B cell (primary cell): ENCODE data around the gene NOL4L. TPM values are rescaled to one million over a fixed set of nuclear protein-coding genes. Genes with fewer than 3 reads are reported as not detected.

ENCODE experiments used
- ATAC-seq: fragments of 200-7000 bp; cut with Tn5 transposase; one replicate; pipeline ENCODE4 v1.10.0; 2021; ENCODE audit warnings: low read depth, mild to moderate bottlenecking, moderate number of reproducible peaks, moderate library complexity
- CTCF ChIA-PET: fragments of 350-600 bp; sonication (Branson Sonifier 250); formaldehyde crosslinking; loops from one replicate; lab custom pipeline; 2021; ENCODE audit warnings: antibody characterized with exemption, inconsistent platforms; lab: Charles Lee
- POLR2A ChIA-PET: fragments of 350-600 bp; sonication (Branson Sonifier 250); formaldehyde crosslinking; loops from one replicate; lab custom pipeline; 2021; ENCODE audit warnings: antibody characterized with exemption; lab: Charles Lee
- DNase-seq: peaks from one replicate; pipeline ENCODE4 v3.0.0; 2013
- H2AFZ ChIP-seq: 2 replicates; pipeline ENCODE4 v1.6.1; 2012; ENCODE audit warnings: mild to moderate bottlenecking, low read depth, low read length; ENCODE audit not compliant: insufficient read depth, poor library complexity, severe bottlenecking
- H3K27ac ChIP-seq, 2 donors: 1 replicate in 1 of 2; 2 replicates in 1 of 2; pipeline ENCODE4 v1.5.1; 2012 to 2013; ENCODE audit warnings: low read length in 2 of 2, mild to moderate bottlenecking in 2 of 2, moderate library complexity in 1 of 2
- H3K27me3 ChIP-seq, 4 experiments: fragments of 200-600 bp in 1 of 4; sonication (generic) in 1 of 4; replicated peaks in 1 of 4; 1 replicate in 2 of 4; 2 replicates in 2 of 4; pipeline versions ENCODE4 v1.6.1 to v1.7.0; 2013 to 2016; ENCODE audit warnings: low read length in 3 of 4, mild to moderate bottlenecking in 2 of 4, mixed read lengths in 1 of 4, moderate library complexity in 1 of 4; ENCODE audit not compliant: insufficient read depth in 4 of 4, control insufficient read depth in 3 of 4; ENCODE audit errors: control extremely low read depth in 1 of 4
- H3K36me3 ChIP-seq, 2 experiments: replicated peaks in 1 of 2; 1 replicate in 1 of 2; 2 replicates in 1 of 2; pipeline versions ENCODE4 v1.6.1 to v1.7.1; 2013; ENCODE audit warnings: low read length in 1 of 2; ENCODE audit not compliant: insufficient read depth in 2 of 2, control insufficient read depth in 1 of 2; ENCODE audit errors: control extremely low read depth in 1 of 2, extremely low read depth in 1 of 2
- H3K4me1 ChIP-seq, 2 donors: fragments of 200-600 bp in 1 of 2; sonication (generic) in 1 of 2; 1 replicate in 1 of 2; 2 replicates in 1 of 2; pipeline versions ENCODE4 v1.5.1 to v1.6.1; 2013 to 2017; ENCODE audit warnings: low read length in 2 of 2; ENCODE audit not compliant: control insufficient read depth in 2 of 2, insufficient read depth in 2 of 2
- H3K4me2 ChIP-seq: replicated peaks from 2 replicates; pipeline ENCODE3; 2012; ENCODE audit warnings: mild to moderate bottlenecking, low read depth, low read length; ENCODE audit not compliant: poor library complexity, severe bottlenecking
- H3K4me3 ChIP-seq, 5 experiments: fragments of 200-600 bp in 1 of 5; sonication (generic) in 1 of 5; 1 replicate in 3 of 5; 2 replicates in 2 of 5; pipeline versions ENCODE4 v1.5.1 to v1.7.0; 2011 to 2016; ENCODE audit warnings: low read length in 4 of 5, mild to moderate bottlenecking in 4 of 5, low read depth in 2 of 5, control low read depth in 1 of 5, moderate library complexity in 1 of 5; ENCODE audit not compliant: insufficient read depth in 1 of 5; ENCODE audit errors: control extremely low read depth in 1 of 5, extremely low read depth in 1 of 5
- H3K79me2 ChIP-seq: fragments of 200-600 bp; sonication (generic); one replicate; pipeline ENCODE4 v1.6.0; 2016; ENCODE audit warnings: low read length; ENCODE audit not compliant: control insufficient read depth, insufficient read depth
- H3K9ac ChIP-seq: fragments of 200-600 bp; sonication (generic); 2 replicates; pipeline ENCODE4 v1.6.1; 2017; ENCODE audit warnings: mild to moderate bottlenecking, low read length, moderate library complexity
- H3K9me3 ChIP-seq, 3 donors: one replicate each; pipeline versions ENCODE4 v1.6.1 to v1.7.1; 2013; ENCODE audit warnings: low read length in 2 of 3; ENCODE audit not compliant: control insufficient read depth in 2 of 3, insufficient read depth in 1 of 3; ENCODE audit errors: control extremely low read depth in 1 of 3
- H4K20me1 ChIP-seq: 2 replicates; pipeline ENCODE4 v1.6.0; 2012; ENCODE audit warnings: mild to moderate bottlenecking, low read length; ENCODE audit not compliant: insufficient read depth, control insufficient read depth, poor library complexity, severe bottlenecking
- H3K27ac Mint-ChIP-seq: one replicate; pipeline ENCODE4 v1.8.0; 2021; ENCODE audit warnings: mixed read lengths
- H3K27me3 Mint-ChIP-seq: one replicate; pipeline ENCODE4 v1.8.0; 2021; ENCODE audit warnings: mixed read lengths
- H3K4me1 Mint-ChIP-seq: one replicate; pipeline ENCODE4 v1.8.0; 2021; ENCODE audit warnings: mixed read lengths
- H3K4me3 Mint-ChIP-seq: one replicate; pipeline ENCODE4 v1.8.0; 2021; ENCODE audit warnings: mixed read lengths
- H3K9me3 Mint-ChIP-seq: one replicate; pipeline ENCODE4 v1.8.0; 2022; ENCODE audit warnings: mixed read lengths; ENCODE audit not compliant: insufficient read depth
- EZH2 ChIP-seq: IDR thresholded peaks from 2 replicates; pipeline ENCODE4 v1.6.1; 2012; ENCODE audit warnings: borderline replicate concordance, low read depth, mild to moderate bottlenecking, moderate library complexity, low read length; ENCODE audit not compliant: insufficient read depth, poor library complexity, severe bottlenecking
- WGBS: methylation state at CpG from one replicate; pipeline ENCODE4 v1.1.5; 2013; ENCODE audit warnings: missing lambda C conversion rate; ENCODE audit not compliant: insufficient coverage; 5-methylcytosine and 5-hydroxymethylcytosine counted together
- intact Hi-C: fragments of 100-400 bp; cut with micrococcal nuclease; formaldehyde crosslinking; loops from one replicate; pipeline ENCODE4 v1.10.0; 2022
- polyA plus RNA-seq: library from polyadenylated mRNA; depleted of rRNA; stranded (reverse); fragments of >200 nt; gene quantifications from 2 replicates; pipeline ENCODE4 v1.2.3, GENCODE V29; 2012
- total RNA-seq, 2 donors: library from RNA; stranded (reverse); fragments of 120-200 nt in 1 of 2; gene quantifications; 1 replicate in 1 of 2; 2 replicates in 1 of 2; pipeline versions ENCODE4 v1.2.3 to v1.2.4, GENCODE V29; 2013 to 2022
- TF ChIP-seq, protein P1 (sequence below): fragments of 200-600 bp; IDR thresholded peaks from one replicate; pipeline ENCODE4 v1.8.0; 2022; ENCODE audit warnings: antibody characterized with exemption, mild to moderate bottlenecking

NOL4L gene
- total and polyA plus RNA-seq, 2 donors (not counting 1 experiment from before 2014, with no cell fraction given): 6.5 to 7.9 TPM

- intact Hi-C loops: loop anchor here (5.0 kb wide), 4 partner anchors 44 to 284 kb away; partner anchors contain the start of gene ASXL1
- CTCF ChIA-PET: interaction anchor here (1.0 to 9.0 kb wide), 3 partner anchors 10 to 50 kb away, joined by 3 to 99 read pairs (median 8); no protein-coding TSS in a partner anchor
- WGBS: 71% methylated on average over 8 of the region's 18 CpGs
These were observed 47.2 kb downstream of the NOL4L start for GRCh38 chr20:32537657-32538525.

More at GRCh38 chr20:32537657-32538525, 47.2 kb downstream of the NOL4L start:
- Histone ChIP-seq H2AFZ (peak overlapping the region; percentile 72), H3K27ac (peak overlapping the region; percentile 81 to 86), H3K4me2 (peak overlapping the region; percentile 91), H3K79me2 (peaks cover 16% of the 10 kb centered on the region), H3K4me3 (peak overlapping the region in 4 of 5 experiments; percentile 47 to 79 (median 66)), H3K36me3 (no peaks in the 10 kb centered on the region), H3K27me3 (no peaks in the 10 kb centered on the region), H3K4me1 (peaks cover 58 to 68% of the 10 kb centered on the region in 2 donors), H3K9ac (peak overlapping the region; percentile 80), H3K9me3 (no peaks in the 10 kb centered on the region), H4K20me1 (no peaks in the 10 kb centered on the region)
- H3K9me3 Mint-ChIP-seq: no peaks in the 10 kb centered on the region
- no peaks in the 10 kb centered on the region for H3K27me3 Mint-ChIP-seq
- peak overlapping the region; percentile 99 for H3K4me3 Mint-ChIP-seq
- ATAC-seq (no peak), DNase-seq (no peak)
- peak overlapping the region; percentile 98 for H3K27ac Mint-ChIP-seq
- H3K4me1 Mint-ChIP-seq: peaks cover 56% of the 10 kb centered on the region
- POLR2A ChIA-PET: interaction anchor here (0.5 to 1.1 kb wide), 5 partner anchors 8 to 1087 kb away, joined by 3 to 8 read pairs (median 3); no protein-coding TSS in a partner anchor
- TF ChIP-seq EZH2: no peak
- TF ChIP-seq, protein P1, sequence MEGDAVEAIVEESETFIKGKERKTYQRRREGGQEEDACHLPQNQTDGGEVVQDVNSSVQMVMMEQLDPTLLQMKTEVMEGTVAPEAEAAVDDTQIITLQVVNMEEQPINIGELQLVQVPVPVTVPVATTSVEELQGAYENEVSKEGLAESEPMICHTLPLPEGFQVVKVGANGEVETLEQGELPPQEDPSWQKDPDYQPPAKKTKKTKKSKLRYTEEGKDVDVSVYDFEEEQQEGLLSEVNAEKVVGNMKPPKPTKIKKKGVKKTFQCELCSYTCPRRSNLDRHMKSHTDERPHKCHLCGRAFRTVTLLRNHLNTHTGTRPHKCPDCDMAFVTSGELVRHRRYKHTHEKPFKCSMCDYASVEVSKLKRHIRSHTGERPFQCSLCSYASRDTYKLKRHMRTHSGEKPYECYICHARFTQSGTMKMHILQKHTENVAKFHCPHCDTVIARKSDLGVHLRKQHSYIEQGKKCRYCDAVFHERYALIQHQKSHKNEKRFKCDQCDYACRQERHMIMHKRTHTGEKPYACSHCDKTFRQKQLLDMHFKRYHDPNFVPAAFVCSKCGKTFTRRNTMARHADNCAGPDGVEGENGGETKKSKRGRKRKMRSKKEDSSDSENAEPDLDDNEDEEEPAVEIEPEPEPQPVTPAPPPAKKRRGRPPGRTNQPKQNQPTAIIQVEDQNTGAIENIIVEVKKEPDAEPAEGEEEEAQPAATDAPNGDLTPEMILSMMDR: no peak
